ENCODE data around the gene ELMO3.

The ELMO3 gene

DNA sequence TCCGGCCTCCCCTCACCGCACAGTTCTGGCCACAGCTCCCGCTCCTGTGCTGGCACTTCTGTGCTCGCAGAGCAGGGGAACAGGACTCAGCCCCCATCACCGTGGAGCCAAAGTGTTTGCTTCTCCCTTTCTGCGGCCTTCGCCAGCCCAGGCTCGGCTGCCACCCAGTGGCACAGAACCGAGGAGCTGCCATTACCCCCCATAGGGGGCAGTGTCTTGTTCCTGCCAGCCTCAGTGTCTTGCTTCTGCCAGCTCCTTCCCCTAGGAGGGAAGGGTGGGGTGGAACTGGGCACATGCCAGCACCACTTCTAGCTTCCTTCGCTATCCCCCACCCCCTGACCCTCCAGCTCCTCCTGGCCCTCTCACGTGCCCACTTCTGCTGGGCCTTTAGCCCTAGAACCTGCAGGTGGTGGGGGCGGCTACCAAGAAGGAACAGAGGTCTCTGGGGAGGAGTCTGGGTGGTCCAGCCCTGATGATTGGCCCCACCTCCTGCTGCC, 645 bp upstream of the ELMO3 start:
- DNase-seq (ENCODE audit: low spot score): no peak

DNA sequence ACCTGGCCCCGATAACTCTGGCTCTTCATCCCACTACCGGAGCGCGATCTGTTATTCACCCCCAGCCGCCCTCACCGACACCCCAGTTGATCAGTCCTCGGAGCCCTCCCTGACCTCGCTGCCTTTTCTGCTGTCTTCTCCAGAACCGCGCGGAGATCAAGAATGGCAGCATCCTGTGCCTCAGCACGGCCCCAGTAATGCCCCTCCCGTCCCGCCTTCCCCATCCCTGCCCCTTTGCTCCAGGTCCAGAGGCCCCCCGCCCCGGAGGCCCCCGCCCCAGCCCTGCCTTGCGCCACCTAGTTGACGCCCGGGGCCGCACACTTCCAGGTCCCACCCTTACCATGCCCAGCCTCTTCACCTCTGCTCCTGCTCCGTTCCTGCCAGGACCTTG, 872 bp downstream of the ELMO3 start:
- no peak for DNase-seq (ENCODE audit: low spot score)

DNA sequence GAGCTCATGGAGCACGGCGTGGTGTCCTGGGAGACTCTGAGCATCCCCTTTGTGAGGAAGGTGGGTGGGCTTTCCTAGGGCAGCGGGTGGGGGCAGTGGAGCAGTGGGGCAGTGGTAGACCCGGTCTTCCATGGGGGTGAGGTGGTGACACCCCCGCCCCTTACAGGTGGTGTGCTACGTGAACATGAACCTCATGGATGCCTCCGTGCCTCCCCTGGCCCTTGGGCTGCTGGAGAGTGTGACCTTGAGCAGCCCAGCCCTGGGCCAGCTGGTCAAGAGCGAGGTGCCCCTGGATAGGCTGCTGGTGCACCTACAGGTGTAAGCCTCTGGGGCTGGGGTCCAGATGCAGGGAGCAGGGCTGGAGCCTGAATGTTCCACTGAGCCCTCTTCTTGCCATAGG, 1.6 kb downstream of the ELMO3 start:
- DNase-seq (ENCODE audit: low spot score): no peak

DNA sequence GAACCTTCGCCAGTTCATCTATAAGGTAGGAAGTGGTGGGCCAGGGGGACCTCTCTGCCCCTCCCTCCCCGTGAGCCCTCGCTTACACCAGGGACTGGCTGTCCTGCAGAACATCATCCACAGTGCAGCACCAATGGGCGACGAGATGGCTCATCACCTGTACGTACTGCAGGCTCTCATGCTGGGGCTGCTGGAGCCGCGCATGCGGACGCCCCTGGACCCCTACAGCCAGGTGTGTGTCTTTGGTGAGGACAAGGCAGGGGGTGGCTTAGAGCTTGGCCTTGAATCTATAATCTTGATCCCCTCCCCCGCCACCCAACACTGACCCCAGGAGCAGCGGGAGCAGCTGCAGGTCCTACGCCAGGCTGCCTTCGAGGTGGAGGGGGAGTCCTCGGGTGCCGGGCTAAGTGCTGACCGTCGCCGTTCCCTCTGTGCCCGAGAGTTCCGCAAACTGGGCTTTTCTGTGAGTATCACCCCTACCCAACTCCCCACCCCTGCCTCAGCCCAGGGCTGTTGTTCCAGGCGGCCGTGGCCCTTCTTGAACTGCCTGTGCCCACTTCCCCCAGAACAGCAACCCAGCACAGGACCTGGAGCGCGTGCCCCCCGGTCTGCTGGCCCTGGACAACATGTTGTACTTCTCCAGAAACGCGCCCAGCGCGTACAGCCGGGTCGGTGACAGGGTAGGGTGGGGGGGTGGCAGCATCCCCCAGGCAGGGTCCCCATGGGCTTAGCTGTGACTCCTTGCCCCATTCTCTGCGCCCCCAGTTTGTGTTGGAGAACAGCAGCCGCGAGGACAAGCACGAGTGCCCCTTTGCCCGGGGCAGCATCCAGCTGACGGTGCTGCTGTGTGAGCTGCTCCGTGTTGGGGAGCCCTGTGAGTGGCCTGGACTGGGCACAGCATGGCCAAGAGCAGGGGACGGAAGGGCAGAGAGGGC, 2.7 kb downstream of the ELMO3 start:
- no peak for DNase-seq (ENCODE audit: low spot score)

DNA sequence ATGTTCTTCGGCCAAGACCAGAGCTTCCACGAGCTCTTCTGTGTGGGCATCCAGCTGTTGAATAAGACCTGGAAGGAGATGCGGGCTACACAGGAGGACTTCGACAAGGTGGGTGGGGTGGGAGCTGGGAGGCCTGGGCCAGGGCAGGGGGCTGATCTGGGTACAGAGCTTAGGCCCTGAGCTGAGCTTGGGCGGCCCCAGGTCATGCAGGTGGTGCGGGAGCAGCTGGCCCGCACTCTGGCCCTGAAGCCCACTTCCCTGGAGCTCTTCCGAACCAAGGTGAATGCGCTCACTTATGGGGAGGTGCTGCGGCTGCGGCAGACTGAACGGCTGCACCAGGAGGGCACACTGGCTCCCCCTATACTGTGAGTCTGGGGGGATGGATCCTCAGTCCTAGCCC, 3.5 kb downstream of the ELMO3 start:
- DNase-seq (ENCODE audit: low spot score): no peak

- no peak for DNase-seq (ENCODE audit: low spot score)
Measured at GRCh38 chr16:67202956-67203493, 4.1 kb downstream of the ELMO3 start.

DNA sequence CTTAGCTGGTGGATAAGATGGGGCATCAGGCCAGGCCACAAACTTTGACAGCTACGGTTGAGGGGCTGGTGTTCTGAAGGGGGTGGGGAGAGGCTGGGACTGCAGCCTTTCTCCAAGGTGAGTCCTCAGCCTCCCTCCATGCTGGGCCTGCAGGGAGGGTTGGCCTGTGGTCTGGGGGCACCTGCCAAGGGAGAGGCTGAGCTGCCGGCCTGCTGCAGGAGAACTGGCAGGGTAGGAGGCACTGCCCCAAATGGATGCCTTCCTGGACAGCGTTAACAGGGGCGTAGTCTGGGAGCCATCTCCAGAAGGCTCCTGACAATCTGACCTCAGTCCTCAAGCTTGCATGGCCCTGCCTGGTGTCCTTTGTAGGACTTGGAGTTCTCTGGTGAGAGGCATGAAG, 5.1 kb downstream of the ELMO3 start:
- DNase-seq (ENCODE audit: low spot score): no peak

- DNase-seq (ENCODE audit: low spot score): no peak
Measured at GRCh38 chr16:67206129-67206837, 7.4 kb downstream of the ELMO3 start.

- DNase-seq (ENCODE audit: low spot score): no peak
Measured at GRCh38 chr16:67206838-67207248, 7.9 kb downstream of the ELMO3 start.

DNA sequence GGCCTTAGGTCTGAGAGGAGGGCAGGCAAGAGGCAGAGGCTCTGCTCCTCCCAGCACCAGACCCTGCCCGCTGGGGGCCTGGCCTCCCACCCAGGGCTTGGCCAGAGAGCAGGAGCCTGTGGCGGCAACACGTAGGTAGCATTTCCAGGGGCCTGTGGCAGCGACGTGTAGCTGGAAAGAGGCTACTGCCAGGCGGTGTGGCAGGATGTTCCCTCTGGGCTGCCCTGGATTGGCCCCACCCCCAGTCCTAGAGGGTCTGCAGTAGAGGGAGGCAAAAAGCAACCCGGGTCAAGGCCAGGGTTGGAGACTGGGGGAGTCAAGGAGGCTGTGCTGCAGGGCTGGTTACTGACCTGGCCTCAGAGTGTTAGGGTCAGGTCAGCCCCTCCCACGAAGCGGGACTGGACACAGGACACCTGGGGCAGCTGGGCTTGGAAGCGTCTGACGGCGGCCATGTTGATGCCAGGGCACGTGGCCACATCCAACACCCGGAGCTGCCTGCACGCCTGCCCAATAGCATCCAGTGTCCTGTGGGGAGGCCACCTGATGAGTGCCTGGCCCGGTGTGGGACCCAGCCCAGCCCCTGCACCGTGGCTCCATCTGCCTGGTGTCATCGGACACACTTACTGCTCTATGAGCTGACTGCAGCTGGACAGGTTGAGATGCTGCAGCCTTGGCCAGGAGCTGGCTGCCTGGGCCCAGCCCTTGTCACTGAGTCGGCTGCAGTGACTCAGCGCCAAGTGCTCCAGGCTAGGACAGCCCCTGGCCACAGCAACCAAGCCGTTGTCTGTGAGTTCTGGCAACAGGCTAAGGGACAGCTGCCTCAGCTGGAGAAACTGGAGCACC, 8.5 kb downstream of the ELMO3 start:
- DNase-seq (ENCODE audit: low spot score): no peak

DNA sequence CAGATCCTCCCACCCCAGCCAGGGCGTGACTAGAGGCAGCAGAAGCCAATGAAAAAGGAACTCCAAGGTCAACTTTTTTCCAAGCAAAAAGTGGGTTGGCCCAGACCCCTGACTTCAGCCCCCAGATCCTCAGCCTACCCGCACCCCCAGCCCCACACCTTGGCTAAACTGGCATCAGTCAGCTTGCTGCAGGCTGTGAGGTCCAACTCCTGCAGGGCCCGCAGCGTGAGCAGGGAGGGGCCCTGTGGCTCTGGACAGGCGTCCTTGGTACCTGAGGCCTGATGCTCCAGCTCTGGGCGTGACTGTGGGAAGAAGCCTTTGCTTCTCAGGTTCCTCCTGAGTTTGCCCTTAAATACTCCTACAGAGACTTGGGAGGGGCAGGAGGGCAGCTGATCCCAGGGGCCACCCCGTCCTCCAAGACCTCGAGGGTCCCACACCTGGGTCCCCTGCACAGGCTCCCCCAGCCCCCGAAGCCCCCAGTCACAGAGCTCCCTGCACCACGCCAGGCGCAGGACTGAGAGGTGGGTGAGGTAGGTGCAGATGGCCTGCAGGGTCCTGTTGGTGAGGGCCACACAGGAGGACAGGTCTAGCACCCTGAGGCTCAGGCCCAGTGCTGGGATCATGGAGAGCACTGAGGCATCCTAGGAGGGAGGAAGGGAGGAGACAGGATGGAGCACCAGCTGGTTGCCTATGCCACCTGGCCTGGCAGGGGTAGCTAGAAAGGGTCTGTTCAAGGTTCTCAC, 9.4 kb downstream of the ELMO3 start:
- no peak for DNase-seq (ENCODE audit: low spot score)

DNA sequence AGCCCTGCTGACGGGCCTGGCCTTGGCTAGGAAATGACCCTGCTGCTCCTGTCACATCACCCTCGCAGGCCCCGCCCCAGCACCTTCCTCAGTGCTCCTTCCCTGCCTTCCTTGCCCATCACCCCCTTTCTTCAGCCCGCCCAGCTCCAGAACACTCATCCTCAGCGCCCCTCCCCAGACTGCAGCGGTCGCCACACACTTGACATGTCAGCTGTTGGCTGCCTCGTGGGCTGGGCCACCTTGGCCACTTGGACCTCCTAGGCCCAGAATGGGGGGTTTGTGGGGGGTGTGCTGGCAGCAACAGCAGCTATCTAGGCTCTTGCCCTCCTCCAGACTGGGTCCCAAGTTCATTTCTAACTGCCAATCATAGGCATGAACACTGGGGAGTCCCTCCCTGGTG, 10.6 kb downstream of the ELMO3 start:
- no peak for DNase-seq (ENCODE audit: low spot score)

GRCh38 chr16:67210069-67210937, 11.4 kb downstream of the ELMO3 start:
- no peak for DNase-seq (ENCODE audit: low spot score)

DNA sequence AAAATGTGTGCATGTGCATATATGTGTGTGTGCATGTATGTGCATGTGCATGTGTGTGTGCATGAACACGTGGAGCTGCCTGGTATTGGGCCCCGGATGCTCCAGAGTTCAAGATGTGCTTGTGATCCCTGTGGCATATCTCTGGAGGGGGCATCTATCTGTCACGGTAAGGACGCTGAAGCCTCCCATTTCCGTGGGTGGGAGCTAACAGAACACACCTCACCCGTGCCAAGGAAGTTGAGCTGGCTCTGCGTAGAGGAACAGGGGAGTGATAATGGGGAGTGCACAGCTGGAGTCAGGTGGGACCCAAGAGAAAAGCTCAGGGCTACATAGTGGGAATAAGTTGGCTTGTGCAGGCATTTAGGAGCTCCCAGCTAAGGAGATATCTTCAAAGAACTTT, 12.7 kb downstream of the ELMO3 start:
- DNase-seq (ENCODE audit: low spot score): no peak

- DNase-seq (ENCODE audit: low spot score): no peak
Measured at GRCh38 chr16:67212766-67213165, 13.8 kb downstream of the ELMO3 start.

DNA sequence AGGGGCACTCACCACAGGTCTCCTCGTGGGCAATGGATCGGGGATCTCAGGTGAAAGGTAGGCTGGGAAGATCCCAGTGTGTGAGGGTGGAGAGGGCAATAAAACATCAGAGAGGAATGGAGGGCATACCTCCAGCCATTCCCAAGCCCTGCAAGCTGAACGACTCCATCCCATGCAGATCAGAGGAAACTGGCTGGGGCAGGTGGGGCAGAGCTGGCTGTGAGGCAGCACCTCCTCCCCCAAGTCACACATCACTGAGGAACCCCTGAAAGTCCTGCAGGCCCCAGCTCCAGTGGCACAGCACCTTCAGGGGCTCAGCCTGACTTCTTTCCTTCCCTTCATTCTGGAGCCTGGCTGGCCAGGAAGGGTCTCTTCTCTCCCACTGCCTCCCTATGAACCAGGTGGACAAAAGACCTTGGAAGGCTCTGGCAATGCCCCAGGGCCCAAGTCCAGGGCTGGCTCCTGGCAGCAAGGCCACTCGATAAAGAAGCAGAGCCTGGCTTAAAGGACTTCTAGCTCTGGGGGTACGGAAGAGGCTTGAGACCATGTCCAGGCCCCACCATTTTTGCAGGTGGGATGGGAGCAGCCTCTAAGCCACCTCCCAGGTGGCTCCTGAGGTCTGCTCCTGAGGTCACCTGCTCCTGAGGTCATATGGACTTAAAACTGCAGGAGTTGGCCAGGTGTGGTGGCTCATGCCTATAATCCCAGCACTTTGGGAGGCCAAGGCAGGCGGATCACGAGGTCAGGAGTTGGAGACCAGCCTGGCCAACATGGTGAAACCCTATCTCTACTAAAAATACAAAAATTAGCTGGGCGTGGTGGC, 14.5 kb downstream of the ELMO3 start:
- DNase-seq (ENCODE audit: low spot score): no peak

GRCh38 chr16:67215706-67216105, 16.8 kb downstream of the ELMO3 start:
- no peak for DNase-seq (ENCODE audit: low spot score)

DNA sequence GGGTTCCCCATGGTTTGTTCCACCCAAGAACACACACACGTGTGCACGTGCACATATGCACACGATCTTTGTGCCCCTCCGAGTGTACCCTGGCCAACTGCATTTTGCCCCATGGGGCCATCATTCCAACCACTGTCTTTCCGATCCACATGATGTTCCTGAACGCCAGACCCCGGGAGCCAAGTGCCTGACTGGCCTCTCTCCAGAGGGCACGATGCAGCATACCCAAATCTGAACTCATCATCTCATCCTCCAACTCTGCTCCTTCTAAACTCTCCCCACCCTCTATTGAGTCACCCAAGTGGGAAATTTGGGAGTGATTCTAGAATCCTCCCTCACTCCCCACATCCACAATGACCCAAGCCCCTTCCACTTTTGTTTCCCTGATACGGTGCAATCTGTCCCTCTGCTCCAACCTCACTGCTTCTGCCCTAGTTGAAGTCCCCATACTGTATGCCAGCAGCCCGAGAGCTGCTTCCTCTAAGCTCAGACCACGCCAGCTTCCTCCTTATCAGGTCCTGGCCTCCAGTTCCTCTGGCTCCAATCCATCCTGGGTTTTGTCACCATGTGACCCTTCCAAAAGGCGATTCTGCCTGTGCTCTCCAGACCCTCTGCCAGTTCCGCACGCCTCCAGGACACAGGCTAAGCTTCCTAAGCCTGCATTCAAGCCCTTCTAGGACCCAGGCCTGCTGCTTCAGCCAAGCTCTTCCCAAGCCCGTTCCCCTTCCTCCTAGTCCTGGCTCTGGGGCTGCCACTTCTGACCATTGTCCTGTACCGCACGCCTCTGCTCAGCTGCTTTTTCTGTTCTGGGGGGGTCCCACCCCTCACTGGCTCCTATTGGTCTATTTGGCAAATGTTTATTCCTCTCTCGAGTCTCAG, 17.9 kb downstream of the ELMO3 start:
- DNase-seq (ENCODE audit: low spot score): no peak

All from HuH-7.5 (cell line).